Neural cell (in vitro differentiated cells): ENCODE measurements around the gene ATP1B2. TPM values are rescaled to one million over a fixed set of nuclear protein-coding genes. Genes with fewer than 3 reads are reported as not detected.

Experiments
- H2AFZ ChIP-seq: fragments of 200-600, 300-800 bp; sonication (generic), shearing (Covaris generic); 2 replicates; pipeline ENCODE4 v1.6.0; 2014; ENCODE audit warnings: low read depth, mild to moderate bottlenecking, antibody characterized with exemption, low read length, moderate library complexity
- H3F3A ChIP-seq: fragments of 200-600 bp; shearing (Covaris generic); 2 replicates; pipeline ENCODE4 v1.6.1; 2016; ENCODE audit warnings: mild to moderate bottlenecking, moderate library complexity, mixed read lengths, antibody characterized with exemption, low read length; ENCODE audit not compliant: insufficient read depth, poor library complexity, severe bottlenecking
- H3K27ac ChIP-seq: fragments of 200-600, 300-800 bp; sonication (generic), shearing (Covaris generic); 2 replicates; pipeline ENCODE4 v1.5.1; 2014; ENCODE audit warnings: mild to moderate bottlenecking, low read length, moderate library complexity
- H3K27me3 ChIP-seq: fragments of 300-800, 200-600 bp; sonication (generic), shearing (Covaris generic); 2 replicates; pipeline ENCODE4 v1.6.0; 2014; ENCODE audit warnings: mild to moderate bottlenecking, low read depth, low read length, moderate library complexity; ENCODE audit not compliant: insufficient read depth
- H3K36me3 ChIP-seq: fragments of 300-800, 200-600 bp; sonication (generic), shearing (Covaris generic); 2 replicates; pipeline ENCODE4 v1.5.1; 2014; ENCODE audit warnings: mild to moderate bottlenecking, antibody characterized with exemption, low read length, moderate library complexity; ENCODE audit not compliant: insufficient read depth
- H3K4me2 ChIP-seq: fragments of 300-800, 200-600 bp; sonication (generic), shearing (Covaris generic); 2 replicates; pipeline ENCODE4 v1.6.0; 2014; ENCODE audit warnings: mild to moderate bottlenecking, low read length
- H3K4me3 ChIP-seq: fragments of 300-800, 200-600 bp; sonication (generic), shearing (Covaris generic); 2 replicates; pipeline ENCODE4 v1.5.1; 2014; ENCODE audit warnings: mild to moderate bottlenecking, low read length, moderate library complexity
- H3K79me2 ChIP-seq: fragments of 200-600 bp; shearing (Covaris generic); replicated peaks from 2 replicates; pipeline ENCODE4 v1.6.0; 2014; ENCODE audit warnings: mild to moderate bottlenecking, low read length, moderate library complexity; ENCODE audit not compliant: insufficient read depth
- H3K9ac ChIP-seq: fragments of 300-800, 200-600 bp; sonication (generic), shearing (Covaris generic); 2 replicates; pipeline ENCODE4 v1.6.1; 2016; ENCODE audit warnings: mild to moderate bottlenecking, low read length, mixed read lengths
- H3K9me2 ChIP-seq: fragments of 200-600 bp; shearing (Covaris generic); 2 replicates; pipeline ENCODE4 v1.6.1; 2016; ENCODE audit warnings: mild to moderate bottlenecking, low read length, mixed read lengths; ENCODE audit not compliant: insufficient read depth
- H3K9me3 ChIP-seq: fragments of 200-600, 300-800 bp; sonication (generic), shearing (Covaris generic); 2 replicates; pipeline ENCODE4 v1.6.1; 2016; ENCODE audit warnings: mild to moderate bottlenecking, mixed run types, low read length, moderate library complexity, mixed read lengths
- H4K20me1 ChIP-seq: fragments of 200-600 bp; shearing (Covaris generic); 2 replicates; pipeline ENCODE4 v1.6.1; 2016; ENCODE audit warnings: mild to moderate bottlenecking, mixed run types; ENCODE audit not compliant: insufficient read depth
- CTCF ChIP-seq: fragments of 450-650 bp; IDR thresholded peaks from 2 replicates; pipeline ENCODE4 v1.5.1; 2014; ENCODE audit warnings: antibody characterized with exemption, mild to moderate bottlenecking, moderate library complexity; ENCODE audit not compliant: poor library complexity, severe bottlenecking
- EP300 ChIP-seq: fragments of 450-650 bp; conservative IDR thresholded peaks from 2 replicates; pipeline ENCODE4 v1.6.1; 2014; ENCODE audit warnings: antibody characterized with exemption, mild to moderate bottlenecking, moderate library complexity; ENCODE audit not compliant: poor library complexity, severe bottlenecking
- EZH2 ChIP-seq: fragments of 200-600, 300-800 bp; shearing (Covaris generic), sonication (generic); IDR thresholded peaks from 2 replicates; pipeline ENCODE4 v1.6.1; 2014; ENCODE audit warnings: antibody characterized with exemption, low read length, borderline replicate concordance, mild to moderate bottlenecking; ENCODE audit not compliant: insufficient read depth, poor library complexity, severe bottlenecking
- MXI1 ChIP-seq: fragments of 450-650 bp; conservative IDR thresholded peaks from 2 replicates; pipeline ENCODE4 v1.6.1; 2014; ENCODE audit warnings: antibody characterized with exemption, mild to moderate bottlenecking; ENCODE audit not compliant: poor library complexity, severe bottlenecking
- POLR2AphosphoS5 ChIP-seq: IDR thresholded peaks from 2 replicates; pipeline ENCODE4 v1.6.1; 2012
- RAD21 ChIP-seq: fragments of 450-650 bp; conservative IDR thresholded peaks from 2 replicates; pipeline ENCODE4 v1.6.1; 2014; ENCODE audit warnings: antibody characterized with exemption, mild to moderate bottlenecking, moderate library complexity
- REST ChIP-seq: IDR thresholded peaks from 2 replicates; pipeline ENCODE4 v1.6.1; 2012; ENCODE audit warnings: borderline replicate concordance
- SMC3 ChIP-seq: fragments of 450-650 bp; conservative IDR thresholded peaks from 2 replicates; pipeline ENCODE4 v1.6.1; 2014; ENCODE audit warnings: antibody characterized with exemption, mild to moderate bottlenecking, moderate library complexity; ENCODE audit not compliant: poor library complexity
- TAF1 ChIP-seq: IDR thresholded peaks from 2 replicates; pipeline ENCODE4 v1.6.1; 2012; ENCODE audit warnings: low read depth
- polyA plus RNA-seq: library from polyadenylated mRNA; depleted of rRNA; stranded (reverse); fragments of >200 nt; gene quantifications from 2 replicates; pipeline ENCODE4 v1.2.3, GENCODE V29; 2014

The ATP1B2 gene
- polyA plus RNA-seq, 1 donor from 2014 or later = 4.2 TPM

GRCh38 chr17:7697828-7698588, 47.3 kb downstream of the ATP1B2 start:
- Histone ChIP-seq H3K4me3 (no peak overlapping the region), H4K20me1 (no peaks in the 10 kb centered on the region), H3K27ac (no peak overlapping the region), H3K9me3 (no peaks in the 10 kb centered on the region), H2AFZ (no peak overlapping the region), H3K27me3 (no peaks in the 10 kb centered on the region), H3K9me2 (no peaks in the 10 kb centered on the region), H3K79me2 (no peaks in the 10 kb centered on the region), H3K9ac (no peak overlapping the region), H3F3A (no peaks in the 10 kb centered on the region), H3K4me2 (no peak overlapping the region), H3K36me3 (no peaks in the 10 kb centered on the region)
- TF ChIP-seq REST = no peak

GRCh38 chr17:7700510-7700909, 49.8 kb downstream of the ATP1B2 start:
- Histone ChIP-seq H3K9ac (no peak overlapping the region), H3K9me2 (no peaks in the 10 kb centered on the region), H3K79me2 (peaks cover 4% of the 10 kb centered on the region), H3K4me3 (no peak overlapping the region), H3K27me3 (no peaks in the 10 kb centered on the region), H3K9me3 (no peaks in the 10 kb centered on the region), H3K4me2 (no peak overlapping the region), H2AFZ (no peak overlapping the region), H3F3A (peaks cover 6% of the 10 kb centered on the region), H3K36me3 (no peaks in the 10 kb centered on the region), H4K20me1 (no peaks in the 10 kb centered on the region), H3K27ac (no peak overlapping the region)
- TF ChIP-seq TAF1 (no peak), POLR2AphosphoS5 (no peak), REST (no peak), EP300 (no peak), RAD21 (no peak), EZH2 (no peak), MXI1 (no peak), SMC3 (no peak), CTCF (no peak)
